Right lobe of liver (tissue), 6 donors: Measurements from ENCODE around the gene DYNLL1. TPM values are rescaled to one million over a fixed set of nuclear protein-coding genes. Genes with fewer than 3 reads are reported as not detected.

ENCODE experiments used
- ATAC-seq, 4 donors: fragments of 200-7000 bp; cut with Tn5 transposase; one replicate each; pipeline ENCODE4 v1.9.1; 2020; ENCODE audit warnings: mild to moderate bottlenecking in 4 of 4, moderate library complexity in 4 of 4
- DNase-seq, 3 donors: peaks; one replicate each; pipeline ENCODE4 v3.0.0-alpha.2; 2020
- H3K27ac ChIP-seq, 3 donors: fragments of 200-600 bp; one replicate each; pipeline ENCODE4 v1.8.0; 2022
- H3K27me3 ChIP-seq, 2 donors: fragments of 200-600 bp; one replicate each; pipeline ENCODE4 v1.8.0; 2022
- H3K36me3 ChIP-seq, 4 donors: fragments of 200-600 bp; sonication (generic) in 1 of 4; one replicate each; pipeline versions ENCODE4 v1.5.1 to v1.8.0; 2017 to 2022; ENCODE audit warnings: control low read depth in 1 of 4
- H3K4me1 ChIP-seq, 4 donors: fragments of 200-600 bp; sonication (generic) in 1 of 4; one replicate each; pipeline versions ENCODE4 v1.5.1 to v1.8.0; 2017 to 2022; ENCODE audit warnings: control low read depth in 1 of 4
- H3K4me3 ChIP-seq, 3 donors: fragments of 200-600 bp; one replicate each; pipeline ENCODE4 v1.8.0; 2022
- H3K9me3 ChIP-seq, 4 donors: fragments of 200-600 bp; sonication (generic) in 1 of 4; one replicate each; pipeline versions ENCODE4 v1.5.1 to v1.8.0; 2017 to 2022; ENCODE audit warnings: control low read depth in 1 of 4
- CTCF ChIP-seq, 4 donors: fragments of 200-600 bp in 3 of 4; fragments of 450-650 bp in 1 of 4; IDR thresholded peaks; one replicate each; pipeline versions ENCODE4 v1.5.1 to v1.8.0; 2016 to 2022; ENCODE audit warnings: antibody characterized with exemption in 4 of 4, mild to moderate bottlenecking in 2 of 4
- POLR2A ChIP-seq: fragments of 450-650 bp; IDR thresholded peaks from one replicate; pipeline ENCODE4 v1.6.1; 2017; ENCODE audit warnings: antibody characterized with exemption, mild to moderate bottlenecking
- WGBS: methylation state at CpG from one replicate; pipeline ENCODE4 v1.1.6; 2018; ENCODE audit warnings: low coverage, low lambda C conversion rate; ENCODE audit not compliant: insufficient coverage; ENCODE audit errors: missing lambda C conversion rate; 5-methylcytosine and 5-hydroxymethylcytosine counted together
- intact Hi-C, 2 donors: fragments of 100-400 bp; cut with DNase I; formaldehyde crosslinking; loops; one replicate each; pipeline versions ENCODE4 v1.11.2 to v1.14.1; 2022
- total RNA-seq, 6 experiments: library from RNA; depleted of rRNA in 2 of 6; stranded (reverse); fragments of >200 nt in 2 of 6; fragmentation: NEBNext Ultra II Directional in 3 of 6; extraction: Animal tissue kit (Norgen Biotek cat#: 25700) in 3 of 6; gene quantifications; one replicate each; pipeline versions ENCODE4 v1.1.0 to v1.2.4, GENCODE V29; 2016 to 2023
- donor health status: DM: no; HTN: yes; CAD: no.
- donor health status: DM: no; HTN: no; CAD: no.
- donor health status: DM: no; HTN: no; CAD: no.
- donor health status: DM: no; HTN: yes; CAD: no.
- donor health status: DM: no; HTN: yes; CAD: no.

DYNLL1 gene
- total RNA-seq, 6 experiments from 2014 or later: 85.0 to 189 (median 164) TPM

GRCh38 chr12:120490325-120490724 is 5.6 kb upstream of the DYNLL1 start:
- no peak for TF ChIP-seq CTCF (IDR thresholded peaks at IDR 0.05)
- TF ChIP-seq POLR2A: no peak
- Histone ChIP-seq H3K27ac (no peak overlapping the region), H3K36me3 (no peaks in the 10 kb centered on the region), H3K9me3 (no peaks in the 10 kb centered on the region), H3K4me3 (no peak overlapping the region), H3K4me1 (peaks cover 0 to 6% (median under 1%) of the 10 kb centered on the region in 4 donors), H3K27me3 (no peaks in the 10 kb centered on the region)
- no peak for DNase-seq
- no peak for ATAC-seq
- intact Hi-C loops: no loop called here
- 98% methylated on average over 5 of the region's 5 CpGs for WGBS

- no peaks in the 10 kb centered on the region for H3K9me3 ChIP-seq
- no peaks in the 10 kb centered on the region for H3K27me3 ChIP-seq
- H3K4me1 ChIP-seq: peaks cover 0 to 7% (median under 1%) of the 10 kb centered on the region in 4 donors
- no peaks in the 10 kb centered on the region for H3K36me3 ChIP-seq
- WGBS: no CpG with 5 or more reads among the region's 2 CpGs
- TF ChIP-seq CTCF (IDR thresholded peaks at IDR 0.05): no peak
- TF ChIP-seq POLR2A: no peak
- no peak overlapping the region for H3K4me3 ChIP-seq
- ATAC-seq (no peak), DNase-seq (no peak)
- intact Hi-C loops: no loop called here
- no peak overlapping the region for H3K27ac ChIP-seq
These were observed 4.9 kb upstream of the DYNLL1 start for GRCh38 chr12:120490833-120491512.

GRCh38 chr12:120495186-120495730 is 655 bp upstream of the DYNLL1 start:
- 30% methylated on average over 14 of the region's 17 CpGs for WGBS
- ATAC-seq (peak in 1 of 4 donors; percentile 2), DNase-seq (no peak)
- no peaks in the 10 kb centered on the region for H3K9me3 ChIP-seq
- intact Hi-C loops: no loop called here
- TF ChIP-seq POLR2A (no peak), CTCF (IDR thresholded peaks at IDR 0.05) (no peak)
- H3K4me1 ChIP-seq: peaks cover 0 to 16% (median under 1%) of the 10 kb centered on the region in 4 donors
- H3K36me3 ChIP-seq: peaks cover 0 to 15% (median 8%) of the 10 kb centered on the region in 4 donors
- peak overlapping the region; percentile 84 to 99 (median 97) for H3K4me3 ChIP-seq
- H3K27me3 ChIP-seq: no peaks in the 10 kb centered on the region
- no peak overlapping the region for H3K27ac ChIP-seq

GRCh38 chr12:120496413-120497340 is 764 bp downstream of the DYNLL1 start:
- intact Hi-C loops: no loop called here
- peak; percentile 64 to 74 (median 71) for ATAC-seq
- DNase-seq: peak; percentile 70 to 77 (median 73)
- 2% methylated on average over 28 of the region's 47 CpGs for WGBS
- TF ChIP-seq CTCF (IDR thresholded peaks at IDR 0.05): peak in 1 of 4 donors; percentile 6
- no peak for TF ChIP-seq POLR2A
- H3K4me3 ChIP-seq: peak overlapping the region; percentile 84 to 99 (median 97)
- peaks cover 0 to 16% (median under 1%) of the 10 kb centered on the region in 4 donors for H3K4me1 ChIP-seq
- H3K27ac ChIP-seq: peak overlapping the region; percentile 60 to 83 (median 70)
- H3K36me3 ChIP-seq: peaks cover 0 to 23% (median 8%) of the 10 kb centered on the region in 4 donors
- H3K27me3 ChIP-seq: no peaks in the 10 kb centered on the region
- no peaks in the 10 kb centered on the region for H3K9me3 ChIP-seq
